Activated B cell treated with CpG ODN at 0.5 μM for 24 hours (primary cell): ENCODE results near the gene PAPSS2. TPM values are rescaled to one million over a fixed set of nuclear protein-coding genes. Genes with fewer than 3 reads are reported as not detected.

Experiments used
- ATAC-seq: fragments of 200-7000 bp; cut with Tn5 transposase; one replicate; pipeline ENCODE4 v1.10.0; 2021; ENCODE audit warnings: low read depth, mild to moderate bottlenecking, moderate library complexity
- CTCF ChIA-PET: fragments of 350-600 bp; sonication (Branson Sonifier 250); formaldehyde crosslinking; loops from one replicate; lab custom pipeline; 2021; ENCODE audit warnings: antibody characterized with exemption; lab: Charles Lee
- POLR2A ChIA-PET: fragments of 350-600 bp; sonication (Branson Sonifier 250); formaldehyde crosslinking; loops from one replicate; lab custom pipeline; 2021; ENCODE audit warnings: antibody characterized with exemption; lab: Charles Lee
- DNase-seq: peaks from one replicate; pipeline ENCODE4 v3.0.0; 2022
- H3K27ac Mint-ChIP-seq: one replicate; pipeline ENCODE4 v1.8.0; 2020; ENCODE audit warnings: mixed read lengths
- H3K27me3 Mint-ChIP-seq: one replicate; pipeline ENCODE4 v1.8.0; 2021; ENCODE audit warnings: mixed read lengths
- H3K36me3 Mint-ChIP-seq: one replicate; pipeline ENCODE4 v1.8.0; 2021; ENCODE audit warnings: low read depth, mixed read lengths
- H3K4me1 Mint-ChIP-seq: one replicate; pipeline ENCODE4 v1.8.0; 2021; ENCODE audit warnings: mixed read lengths
- H3K4me3 Mint-ChIP-seq: one replicate; pipeline ENCODE4 v1.8.0; 2020; ENCODE audit warnings: mild to moderate bottlenecking, mixed read lengths
- H3K9me3 Mint-ChIP-seq: one replicate; pipeline ENCODE4 v1.8.0; 2020; ENCODE audit warnings: mixed read lengths
- intact Hi-C: fragments of 100-400 bp; cut with micrococcal nuclease; formaldehyde crosslinking; loops from one replicate; pipeline ENCODE4 v1.15.1; 2024
- total RNA-seq: library from RNA; stranded (reverse); gene quantifications from 2 replicates; pipeline ENCODE4 v1.2.3, GENCODE V29; 2022
- TF ChIP-seq, protein P1 (sequence below): fragments of 200-600 bp; IDR thresholded peaks from one replicate; pipeline ENCODE4 v1.8.0; 2022; ENCODE audit warnings: antibody characterized with exemption, mild to moderate bottlenecking

PAPSS2 gene
- total RNA-seq, 1 donor from 2014 or later: not detected

DNA sequence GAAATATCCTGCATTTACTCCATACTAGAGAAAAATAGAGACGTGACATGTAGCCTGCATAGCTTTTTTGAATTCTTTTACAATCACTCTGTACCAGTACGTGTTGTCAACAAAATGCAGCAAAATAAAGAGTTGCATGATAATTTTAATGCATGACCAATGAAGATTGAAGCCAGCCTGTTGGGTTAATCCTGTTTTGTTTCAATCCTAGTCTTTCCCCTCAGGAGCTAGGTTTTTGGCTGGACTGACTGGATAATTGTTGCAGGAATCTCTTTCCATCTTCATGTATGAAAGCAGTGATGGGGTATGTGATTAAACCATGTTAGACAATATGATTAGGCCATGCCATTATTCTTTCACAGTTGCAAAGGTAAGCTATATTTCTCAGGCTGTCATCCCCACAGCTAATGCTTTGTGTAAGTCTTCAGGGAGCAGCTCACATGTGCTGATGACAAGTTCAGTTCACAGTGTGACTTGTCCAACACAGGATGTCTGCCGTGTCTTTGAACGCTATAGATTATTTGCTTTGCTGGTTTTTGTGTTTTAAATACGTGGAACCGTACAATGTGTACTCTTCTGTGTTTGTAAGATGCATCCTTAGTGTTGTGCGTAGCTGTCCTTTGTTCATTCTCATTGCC lies 24.4 kb downstream of the PAPSS2 start:
- TF ChIP-seq, protein P1, sequence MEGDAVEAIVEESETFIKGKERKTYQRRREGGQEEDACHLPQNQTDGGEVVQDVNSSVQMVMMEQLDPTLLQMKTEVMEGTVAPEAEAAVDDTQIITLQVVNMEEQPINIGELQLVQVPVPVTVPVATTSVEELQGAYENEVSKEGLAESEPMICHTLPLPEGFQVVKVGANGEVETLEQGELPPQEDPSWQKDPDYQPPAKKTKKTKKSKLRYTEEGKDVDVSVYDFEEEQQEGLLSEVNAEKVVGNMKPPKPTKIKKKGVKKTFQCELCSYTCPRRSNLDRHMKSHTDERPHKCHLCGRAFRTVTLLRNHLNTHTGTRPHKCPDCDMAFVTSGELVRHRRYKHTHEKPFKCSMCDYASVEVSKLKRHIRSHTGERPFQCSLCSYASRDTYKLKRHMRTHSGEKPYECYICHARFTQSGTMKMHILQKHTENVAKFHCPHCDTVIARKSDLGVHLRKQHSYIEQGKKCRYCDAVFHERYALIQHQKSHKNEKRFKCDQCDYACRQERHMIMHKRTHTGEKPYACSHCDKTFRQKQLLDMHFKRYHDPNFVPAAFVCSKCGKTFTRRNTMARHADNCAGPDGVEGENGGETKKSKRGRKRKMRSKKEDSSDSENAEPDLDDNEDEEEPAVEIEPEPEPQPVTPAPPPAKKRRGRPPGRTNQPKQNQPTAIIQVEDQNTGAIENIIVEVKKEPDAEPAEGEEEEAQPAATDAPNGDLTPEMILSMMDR: no peak
- H3K27ac Mint-ChIP-seq: no peak overlapping the region
- H3K36me3 Mint-ChIP-seq: no peaks in the 10 kb centered on the region
- intact Hi-C loops: no loop called here
- ChIA-PET POLR2A (no interaction called here), CTCF (no interaction called here)
- DNase-seq (no peak), ATAC-seq (no peak)
- no peaks in the 10 kb centered on the region for H3K4me1 Mint-ChIP-seq
- peaks cover 11% of the 10 kb centered on the region for H3K27me3 Mint-ChIP-seq
- no peak overlapping the region for H3K4me3 Mint-ChIP-seq
- no peaks in the 10 kb centered on the region for H3K9me3 Mint-ChIP-seq

- no peak overlapping the region for H3K27ac Mint-ChIP-seq
- POLR2A ChIA-PET: no interaction called here
- no peak for DNase-seq
- CTCF ChIA-PET: no interaction called here
- H3K9me3 Mint-ChIP-seq: no peaks in the 10 kb centered on the region
- H3K4me3 Mint-ChIP-seq: no peak overlapping the region
- intact Hi-C loops: no loop called here
- no peaks in the 10 kb centered on the region for H3K36me3 Mint-ChIP-seq
- peaks cover 6% of the 10 kb centered on the region for H3K27me3 Mint-ChIP-seq
- no peaks in the 10 kb centered on the region for H3K4me1 Mint-ChIP-seq
- no peak for ATAC-seq
- TF ChIP-seq, protein P1: no peak
Observed at GRCh38 chr10:87685832-87686574, 26.3 kb downstream of the PAPSS2 start.

DNA sequence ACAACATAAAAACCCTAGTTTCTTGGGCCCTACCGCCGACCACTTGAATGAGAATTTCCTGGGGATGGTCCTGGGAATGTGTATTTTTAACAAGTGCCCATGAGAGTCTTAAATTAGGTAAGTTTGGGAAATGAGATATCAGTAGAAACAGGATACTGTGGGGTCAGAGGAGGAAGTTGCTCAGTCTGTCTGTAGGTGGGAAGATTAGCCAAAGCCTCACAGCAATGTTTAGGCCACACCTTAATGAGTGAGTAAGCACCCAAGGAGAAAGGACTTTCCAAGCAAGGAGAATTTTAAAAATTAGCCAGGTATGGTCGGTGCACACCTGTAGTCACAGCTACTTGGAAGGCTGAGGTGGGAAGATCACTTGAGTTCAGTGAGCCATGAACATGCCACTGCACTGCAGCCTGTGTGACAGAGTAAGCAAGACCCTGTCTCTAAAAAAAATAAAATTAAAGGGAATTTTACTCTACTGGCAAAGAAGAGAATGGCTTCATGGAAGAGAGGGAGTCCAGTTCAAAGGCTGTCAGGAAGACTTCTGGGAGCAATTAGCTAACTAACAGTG lies 31.9 kb downstream of the PAPSS2 start:
- no peak for ATAC-seq
- CTCF ChIA-PET: no interaction called here
- Mint-ChIP-seq H3K27ac (no peak overlapping the region), H3K27me3 (no peaks in the 10 kb centered on the region), H3K4me1 (no peaks in the 10 kb centered on the region), H3K36me3 (no peaks in the 10 kb centered on the region), H3K4me3 (no peak overlapping the region), H3K9me3 (no peaks in the 10 kb centered on the region)
- intact Hi-C loops: no loop called here
- POLR2A ChIA-PET: no interaction called here
- no peak for DNase-seq
- TF ChIP-seq, protein P1: no peak

- no peaks in the 10 kb centered on the region for H3K4me1 Mint-ChIP-seq
- ATAC-seq: no peak
- intact Hi-C loops: no loop called here
- DNase-seq: no peak
- peaks cover 1% of the 10 kb centered on the region for H3K27me3 Mint-ChIP-seq
- H3K36me3 Mint-ChIP-seq: no peaks in the 10 kb centered on the region
- no peak overlapping the region for H3K27ac Mint-ChIP-seq
- no peak overlapping the region for H3K4me3 Mint-ChIP-seq
- TF ChIP-seq, protein P1: no peak
- POLR2A ChIA-PET: no interaction called here
- CTCF ChIA-PET: no interaction called here
- H3K9me3 Mint-ChIP-seq: no peaks in the 10 kb centered on the region
Observed at GRCh38 chr10:87692956-87693484, 33.3 kb downstream of the PAPSS2 start.
